NCI-H1417 treated with DMSO at 0.1 percent for 48 hours (cell line): ENCODE results near the gene LRP6.
"Not testable (repeated sequence)": the region's sequence is repeated elsewhere in the genome, so short reads cannot be mapped to it uniquely, and the experiment has no call there.

ENCODE experiments used
- DNase-seq: peaks from one replicate; lab custom pipeline; 2025; lab: John Stamatoyannopoulos, UW

Gene LRP6

DNA sequence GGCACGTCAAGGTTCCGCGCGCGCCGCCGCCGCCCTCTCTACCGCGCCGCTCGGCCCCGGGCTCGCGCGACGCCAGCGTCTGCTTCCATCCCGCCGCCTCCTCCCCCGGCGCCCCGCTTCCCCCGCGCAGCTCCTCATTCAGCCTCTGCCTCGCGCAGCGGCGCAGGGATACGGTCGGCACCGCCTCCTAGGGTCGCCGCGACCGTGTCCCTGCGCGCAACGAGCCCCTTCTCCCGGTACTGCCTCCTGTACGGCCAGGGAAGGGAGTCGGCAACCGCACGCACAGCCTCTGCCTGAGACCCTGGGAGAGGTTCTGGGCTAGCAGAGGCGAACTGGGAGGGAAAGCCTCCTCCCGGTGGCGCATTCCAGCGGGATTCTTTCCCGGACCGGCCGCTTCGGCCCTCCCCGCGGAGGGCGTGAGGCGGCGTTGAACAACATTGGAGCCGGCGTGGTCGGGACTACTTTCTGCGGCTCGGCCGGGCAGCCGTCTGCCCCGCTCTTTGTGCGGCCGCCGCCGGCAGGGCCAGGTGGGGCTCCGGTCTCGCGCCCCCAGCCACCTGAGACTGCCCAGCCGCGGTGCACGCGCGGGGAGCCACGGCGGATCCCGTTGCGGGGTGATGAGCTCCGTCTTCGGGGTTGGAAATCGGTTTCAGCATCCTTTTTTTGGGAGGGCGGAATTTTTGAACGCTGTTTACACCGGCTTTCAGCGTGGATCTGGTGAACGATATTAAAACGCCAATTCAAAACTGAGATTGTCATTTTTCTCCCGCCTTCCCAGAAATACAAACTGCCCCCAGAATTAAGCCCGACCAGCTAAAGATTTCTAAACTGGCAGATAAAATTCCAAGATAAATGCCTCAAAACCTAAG lies at the start of gene LRP6:
LRP6 (minus strand) TSS at position 172 of the 869 bp plus-strand sequence. CDS start 309 bp downstream, outside the sequence.
- peak; percentile 81 for DNase-seq

DNA sequence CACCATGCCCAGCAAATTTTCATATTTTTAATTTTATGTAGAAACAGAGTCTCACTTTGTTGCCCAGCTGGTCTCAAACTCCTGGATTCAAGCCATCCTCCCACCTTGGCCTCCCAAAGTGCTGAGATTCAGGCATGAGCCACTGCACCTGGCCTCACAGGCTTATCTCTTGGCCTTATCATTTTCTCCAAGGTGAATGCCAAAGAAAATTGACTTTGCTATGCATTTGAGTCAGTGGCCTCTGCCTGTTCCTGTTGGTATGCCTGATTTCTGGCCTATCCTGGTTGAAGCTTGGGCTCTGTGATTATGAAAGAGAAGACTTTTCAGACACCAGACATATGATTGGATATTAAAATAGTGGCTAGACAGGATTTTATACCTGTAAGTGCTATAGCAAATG lies 49.0 kb upstream of the LRP6 start:
- no peak for DNase-seq

- DNase-seq, result not testable (repeated sequence)
These were observed 43.9 kb upstream of the LRP6 start for GRCh38 chr12:12310695-12311094.

- DNase-seq, result no peak
These were observed 38.9 kb upstream of the LRP6 start for GRCh38 chr12:12305568-12306300.

GRCh38 chr12:12302976-12303375 lies 36.1 kb upstream of the LRP6 start:
- no peak for DNase-seq

GRCh38 chr12:12301122-12301521 lies 34.3 kb upstream of the LRP6 start:
- no peak for DNase-seq

- DNase-seq, result no peak
These were observed 30.5 kb upstream of the LRP6 start for GRCh38 chr12:12297201-12297830.

GRCh38 chr12:12294215-12295005 lies 27.6 kb upstream of the LRP6 start:
- no peak for DNase-seq

- no peak for DNase-seq
These were observed 23.4 kb upstream of the LRP6 start for GRCh38 chr12:12290206-12290605.

DNA sequence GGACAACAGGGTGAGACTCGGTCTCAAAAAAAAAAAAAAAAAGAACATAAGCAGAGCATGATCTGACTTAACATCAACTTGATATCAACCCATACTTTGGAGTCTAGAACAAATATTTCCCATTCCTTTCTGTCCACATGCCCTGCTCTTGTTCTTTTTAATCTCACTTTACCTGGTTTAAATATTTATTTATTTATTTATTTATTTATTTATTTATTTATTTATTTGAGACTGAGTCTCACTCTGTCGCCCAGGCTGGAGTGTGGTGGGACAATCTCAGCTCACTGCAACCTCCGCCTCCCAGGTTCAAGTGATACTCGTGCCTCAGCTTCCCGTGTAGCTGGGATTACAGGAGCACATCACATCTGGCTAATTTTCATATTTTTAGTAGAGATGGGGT lies 19.6 kb upstream of the LRP6 start:
- no peak for DNase-seq

GRCh38 chr12:12282761-12283425 lies 16.0 kb upstream of the LRP6 start:
- no peak for DNase-seq

- no peak for DNase-seq
These were observed 15.4 kb upstream of the LRP6 start for GRCh38 chr12:12282202-12282601.

DNA sequence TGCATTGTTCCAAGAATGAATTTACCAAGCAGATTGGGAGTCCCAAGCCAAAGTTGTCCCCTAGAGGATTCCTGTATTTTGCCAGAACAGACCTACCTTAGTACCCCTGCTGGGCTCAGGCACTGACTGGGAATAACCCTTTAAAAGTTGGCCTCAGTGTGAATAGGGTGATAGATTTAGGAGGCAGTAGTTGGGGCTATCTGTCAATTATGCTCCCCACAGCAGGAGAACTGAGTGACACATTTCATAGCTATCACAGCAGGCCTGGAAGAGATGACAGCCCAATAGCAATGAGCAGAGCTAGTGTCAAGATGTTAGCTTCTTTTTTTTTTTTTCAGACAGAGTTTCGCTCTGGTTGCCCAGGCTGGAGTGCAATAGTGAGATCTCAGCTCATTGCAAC lies 14.3 kb upstream of the LRP6 start:
- no peak for DNase-seq

- DNase-seq, result no peak
These were observed 12.1 kb upstream of the LRP6 start for GRCh38 chr12:12278899-12279298.

- no peak for DNase-seq
These were observed 9.0 kb upstream of the LRP6 start for GRCh38 chr12:12275874-12276273.

DNA sequence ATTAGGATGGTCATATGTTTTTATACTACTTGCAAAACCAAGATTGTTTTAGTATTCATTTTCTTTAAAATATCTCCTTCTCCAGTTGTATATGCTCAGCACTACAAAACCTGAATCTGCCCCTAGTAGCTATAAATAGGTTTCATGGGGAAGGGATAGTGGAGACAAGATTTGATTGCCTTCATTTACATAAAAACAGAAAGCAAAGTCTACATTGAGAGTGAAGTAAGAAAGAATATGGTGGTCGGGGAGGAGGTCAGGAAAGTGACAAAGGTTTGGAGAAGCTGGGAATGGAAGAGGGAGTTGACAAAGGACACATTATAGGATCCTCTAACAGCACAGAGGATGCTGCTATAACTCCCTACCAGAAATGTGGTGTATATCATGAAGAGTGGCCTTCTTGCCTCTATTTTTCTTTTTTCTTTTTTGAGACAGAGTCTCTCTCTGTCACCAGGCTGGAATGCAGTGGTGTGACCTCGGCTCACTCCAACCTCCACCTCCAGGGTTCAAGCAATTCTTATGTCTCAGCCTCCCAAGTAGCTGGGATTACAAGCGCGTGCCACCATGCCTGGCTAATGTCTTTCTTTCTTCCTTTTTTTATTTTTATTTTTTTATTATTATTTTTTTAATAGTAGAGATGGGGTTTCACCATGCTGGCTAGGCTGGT lies 6.6 kb upstream of the LRP6 start:
- no peak for DNase-seq

- no peak for DNase-seq
These were observed 6.0 kb upstream of the LRP6 start for GRCh38 chr12:12272869-12273268.

DNA sequence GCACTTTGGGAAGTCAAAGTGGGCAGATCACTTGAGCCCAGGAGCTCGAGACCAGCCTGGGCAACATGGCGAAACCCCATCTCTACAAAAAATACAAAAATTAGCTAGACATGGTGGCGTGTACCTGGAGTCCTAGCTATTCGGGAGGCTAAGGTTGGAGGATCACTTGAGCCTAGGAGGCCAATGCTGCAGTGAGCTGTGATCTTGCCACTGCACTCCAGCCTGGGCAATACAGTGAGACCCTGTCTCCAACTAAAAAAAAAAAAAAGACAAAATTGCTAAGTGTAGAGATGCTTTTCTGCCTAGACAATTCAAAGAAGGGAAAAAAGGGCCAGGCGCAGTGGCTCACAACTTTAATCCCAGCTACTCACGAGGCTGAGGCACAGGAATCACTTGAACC lies 3.4 kb upstream of the LRP6 start:
- no peak for DNase-seq

DNA sequence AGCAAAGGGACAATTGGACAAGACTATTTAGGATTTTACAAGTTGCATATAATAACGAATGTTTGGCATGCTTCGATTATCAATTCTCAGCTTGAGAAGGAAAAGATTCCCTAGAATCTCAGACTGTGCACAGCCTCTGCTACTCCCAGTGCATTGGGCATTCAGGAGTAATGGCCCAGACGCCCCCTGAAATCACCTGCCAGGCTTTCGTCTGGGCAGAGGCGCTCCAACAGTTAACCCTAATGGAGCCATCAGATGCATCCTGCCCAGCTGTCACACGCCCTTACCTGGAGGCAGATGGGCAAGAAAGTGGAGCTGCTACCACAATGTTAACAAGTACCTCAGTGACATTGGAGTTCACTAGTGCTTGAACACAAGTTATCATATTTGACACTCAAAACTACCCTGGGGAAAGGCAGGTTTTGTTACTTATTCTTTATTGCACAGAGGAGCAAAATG lies 927 bp upstream of the LRP6 start:
- DNase-seq, result no peak

DNA sequence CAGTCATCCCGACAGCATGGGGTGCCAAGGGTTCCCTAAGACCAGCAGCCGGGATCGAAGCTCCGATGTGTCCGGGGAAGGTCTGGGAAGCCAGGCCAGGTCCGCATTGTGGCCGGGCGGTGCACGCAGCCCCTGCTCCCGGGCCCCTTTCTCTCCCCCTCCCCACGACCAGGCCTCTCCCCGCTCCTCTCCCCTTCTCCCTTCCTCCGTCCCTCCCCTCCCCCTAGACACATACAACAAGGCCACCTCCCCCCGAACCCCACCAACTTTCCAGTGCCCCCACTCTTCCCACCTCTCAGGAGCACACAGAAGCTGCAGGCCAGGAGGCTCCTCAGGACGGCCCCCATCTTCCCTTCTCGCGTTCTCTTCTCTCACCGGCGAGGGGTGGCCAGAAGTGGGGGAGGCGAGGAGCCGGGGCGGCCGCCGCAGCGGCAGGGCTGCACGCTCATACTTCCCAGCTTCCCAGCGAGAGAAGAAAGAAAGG lies 413 bp downstream of the LRP6 start:
- DNase-seq, result no peak
